PFSK-1 (cell line): ENCODE data around the gene MYO16.

Experiments
- FOXP2 ChIP-seq: optimal IDR thresholded peaks from 2 replicates; pipeline ENCODE3; 2011; ENCODE audit warnings: borderline replicate concordance, control low read depth, inconsistent platforms; ENCODE audit not compliant: insufficient read depth; ENCODE audit errors: extremely low read length, extremely low read depth
- POLR2AphosphoS5 ChIP-seq: IDR thresholded peaks from 2 replicates; pipeline ENCODE4 v1.6.1; 2012; ENCODE audit warnings: low read depth, mild to moderate bottlenecking, control low read depth, low read length, moderate library complexity
- SIN3A ChIP-seq: IDR thresholded peaks from 2 replicates; pipeline ENCODE4 v1.6.1; 2012; ENCODE audit warnings: mild to moderate bottlenecking, low read length, moderate library complexity, borderline replicate concordance; ENCODE audit not compliant: insufficient read depth
- TAF1 ChIP-seq: IDR thresholded peaks from 2 replicates; pipeline ENCODE4 v1.6.1; 2012; ENCODE audit warnings: low read length, control low read depth, borderline replicate concordance; ENCODE audit not compliant: insufficient read depth
- TF ChIP-seq, protein P1 (sequence below), 2 experiments: IDR thresholded peaks; 2 replicates each; pipeline versions ENCODE4 v1.6.1 to v1.8.0; 2011 to 2012; ENCODE audit warnings: low read depth in 2 of 2, low read length in 2 of 2, control low read depth in 1 of 2, inconsistent platforms in 1 of 2, mild to moderate bottlenecking in 1 of 2, moderate library complexity in 1 of 2; ENCODE audit not compliant: insufficient read depth in 1 of 2

MYO16 gene

DNA sequence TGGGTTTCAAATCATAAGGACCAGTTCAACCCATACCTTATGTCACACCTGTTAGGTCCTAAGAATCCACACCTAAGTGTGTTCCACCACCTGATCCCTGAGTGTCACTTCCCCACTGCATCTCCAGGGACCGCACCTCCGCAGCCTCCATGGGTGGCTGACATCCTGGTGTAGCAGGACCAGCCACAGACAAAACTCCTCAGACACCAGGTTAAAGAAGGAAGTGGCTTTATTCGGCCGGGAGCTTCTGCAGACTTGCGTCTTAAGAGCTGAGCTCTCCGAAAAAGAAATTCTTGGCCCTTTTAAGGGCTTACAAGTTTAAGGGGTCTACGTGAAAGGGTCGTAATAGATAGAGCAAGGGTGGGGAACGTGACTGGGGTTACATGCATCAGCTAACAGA is 509.9 kb downstream of the MYO16 start:
- TF ChIP-seq SIN3A (no peak), FOXP2 (no peak), TAF1 (no peak), POLR2AphosphoS5 (no peak)
- TF ChIP-seq, protein P1, sequence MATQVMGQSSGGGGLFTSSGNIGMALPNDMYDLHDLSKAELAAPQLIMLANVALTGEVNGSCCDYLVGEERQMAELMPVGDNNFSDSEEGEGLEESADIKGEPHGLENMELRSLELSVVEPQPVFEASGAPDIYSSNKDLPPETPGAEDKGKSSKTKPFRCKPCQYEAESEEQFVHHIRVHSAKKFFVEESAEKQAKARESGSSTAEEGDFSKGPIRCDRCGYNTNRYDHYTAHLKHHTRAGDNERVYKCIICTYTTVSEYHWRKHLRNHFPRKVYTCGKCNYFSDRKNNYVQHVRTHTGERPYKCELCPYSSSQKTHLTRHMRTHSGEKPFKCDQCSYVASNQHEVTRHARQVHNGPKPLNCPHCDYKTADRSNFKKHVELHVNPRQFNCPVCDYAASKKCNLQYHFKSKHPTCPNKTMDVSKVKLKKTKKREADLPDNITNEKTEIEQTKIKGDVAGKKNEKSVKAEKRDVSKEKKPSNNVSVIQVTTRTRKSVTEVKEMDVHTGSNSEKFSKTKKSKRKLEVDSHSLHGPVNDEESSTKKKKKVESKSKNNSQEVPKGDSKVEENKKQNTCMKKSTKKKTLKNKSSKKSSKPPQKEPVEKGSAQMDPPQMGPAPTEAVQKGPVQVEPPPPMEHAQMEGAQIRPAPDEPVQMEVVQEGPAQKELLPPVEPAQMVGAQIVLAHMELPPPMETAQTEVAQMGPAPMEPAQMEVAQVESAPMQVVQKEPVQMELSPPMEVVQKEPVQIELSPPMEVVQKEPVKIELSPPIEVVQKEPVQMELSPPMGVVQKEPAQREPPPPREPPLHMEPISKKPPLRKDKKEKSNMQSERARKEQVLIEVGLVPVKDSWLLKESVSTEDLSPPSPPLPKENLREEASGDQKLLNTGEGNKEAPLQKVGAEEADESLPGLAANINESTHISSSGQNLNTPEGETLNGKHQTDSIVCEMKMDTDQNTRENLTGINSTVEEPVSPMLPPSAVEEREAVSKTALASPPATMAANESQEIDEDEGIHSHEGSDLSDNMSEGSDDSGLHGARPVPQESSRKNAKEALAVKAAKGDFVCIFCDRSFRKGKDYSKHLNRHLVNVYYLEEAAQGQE (IDR thresholded peaks at IDR 0.05; ENCODE audit: insufficient read depth in 1 of 2, low read depth in 2 of 2, low read length in 2 of 2): no peak

GRCh38 chr13:109140054-109140453 is 510.6 kb downstream of the MYO16 start:
- TF ChIP-seq TAF1 (no peak), SIN3A (no peak), FOXP2 (no peak), POLR2AphosphoS5 (no peak)
- TF ChIP-seq, protein P1 (IDR thresholded peaks at IDR 0.05; ENCODE audit: insufficient read depth in 1 of 2, low read depth in 2 of 2, low read length in 2 of 2): no peak

- TF ChIP-seq, protein P1 (IDR thresholded peaks at IDR 0.05; ENCODE audit: insufficient read depth in 1 of 2, low read depth in 2 of 2, low read length in 2 of 2): no peak
- TF ChIP-seq POLR2AphosphoS5 (no peak), TAF1 (no peak), FOXP2 (no peak), SIN3A (no peak)
Observed at GRCh38 chr13:109140479-109141349, 511.3 kb downstream of the MYO16 start.

GRCh38 chr13:109141706-109142105 is 512.3 kb downstream of the MYO16 start:
- TF ChIP-seq, protein P1 (IDR thresholded peaks at IDR 0.05; ENCODE audit: insufficient read depth in 1 of 2, low read depth in 2 of 2, low read length in 2 of 2): no peak
- TF ChIP-seq FOXP2: no peak
- no peak for TF ChIP-seq TAF1
- no peak for TF ChIP-seq SIN3A
- no peak for TF ChIP-seq POLR2AphosphoS5
